ENCODE data around the gene SLC6A13. TPM values are rescaled to one million over a fixed set of nuclear protein-coding genes. Genes with fewer than 3 reads are reported as not detected.

The SLC6A13 gene
- total and polyA plus RNA-seq, 2 of the 13 experiments (the other 11 are each of a cell fraction or from before 2014, with no cell fraction given), result 0.05 to 0.15 TPM

GRCh38 chr12:215116-215515 is 47.5 kb downstream of the SLC6A13 start:
- DNase-seq (ENCODE audit: low spot score) (no peak), ATAC-seq (no peak), FAIRE-seq (no peak)
- Histone ChIP-seq H3K27ac (ENCODE audit: extremely low read length, insufficient read depth, low read length) (no peak overlapping the region), H3K9ac (ENCODE audit: insufficient read depth, low read depth, low read length) (no peak overlapping the region), H3K27me3 (ENCODE audit: control insufficient read depth in 1 of 2, insufficient read depth in 2 of 2, low read length in 2 of 2) (peaks cover 0 to 16% of the 10 kb centered on the region in 2 experiments; a peak in 3 of 5 replicates), H4K20me1 (ENCODE audit: insufficient read depth, low read length) (peaks cover 7% of the 10 kb centered on the region), H3K4me3 (replicated peaks in 1 of 3; ENCODE audit: insufficient read depth in 1 of 3, low read depth in 2 of 3, low read length in 3 of 3) (no peak overlapping the region), H3K9me3 (ENCODE audit: low read length) (no peaks in the 10 kb centered on the region), H2AFZ (ENCODE audit: low read length) (no peak overlapping the region), H3K4me1 (ENCODE audit: insufficient read depth, low read length) (peaks cover 64% of the 10 kb centered on the region), H3K79me2 (ENCODE audit: insufficient read depth, low read length) (no peaks in the 10 kb centered on the region), H3K36me3 (replicated peaks in 1 of 2; ENCODE audit: control insufficient read depth in 1 of 2, insufficient read depth in 2 of 2, low read length in 2 of 2) (no peaks in the 10 kb centered on the region), H3K4me2 (ENCODE audit: low read depth, low read length) (no peak overlapping the region)
- in situ Hi-C loops (cut with HindIII; ENCODE audit: extremely low pct_ligation_motif_present, low pct_unique_long_range_greater_than_20kb) (no loop called here), intact Hi-C loops (cut with micrococcal nuclease; ENCODE audit: unreplicated experiment) (no loop called here)
- CTCF ChIA-PET (ENCODE audit: low intra/inter-chr PET ratio, low total read pairs), result no interaction called here
- POLR2A ChIA-PET, result interaction anchor here (0.7 kb wide), 1 partner anchor 22 kb away, joined by 3 read pairs; no protein-coding TSS in a partner anchor
- BruUV-seq (replicated peaks), result no TSS peak
- 70% methylated on average over 6 of the region's 6 CpGs for WGBS (ENCODE audit: low lambda C conversion rate)
- TF ChIP-seq ZNF33B (CRISPR knock-in tag; IDR thresholded peaks at IDR 0.05), result no peak
- no peak for TF ChIP-seq HOXA9 (CRISPR knock-in tag; IDR thresholded peaks at IDR 0.05; ENCODE audit: borderline replicate concordance)
- no peak for TF ChIP-seq SIX4 (CRISPR knock-in tag; IDR thresholded peaks at IDR 0.05)
- no peak for TF ChIP-seq RARG (CRISPR knock-in tag; IDR thresholded peaks at IDR 0.05; ENCODE audit: low read depth)
- TF ChIP-seq ZNF569 (CRISPR knock-in tag; IDR thresholded peaks at IDR 0.05; ENCODE audit: borderline replicate concordance), result no peak
- no peak for TF ChIP-seq ZBTB38 (CRISPR knock-in tag; IDR thresholded peaks at IDR 0.05)
- no peak for TF ChIP-seq KDM6A (CRISPR knock-in tag; IDR thresholded peaks at IDR 0.05; ENCODE audit: low read depth)
- TF ChIP-seq MLLT10 (CRISPR knock-in tag; IDR thresholded peaks at IDR 0.05), result no peak
- TF ChIP-seq TBX2 (CRISPR knock-in tag; IDR thresholded peaks at IDR 0.05; ENCODE audit: borderline replicate concordance), result no peak
- no peak for TF ChIP-seq HDAC1 (CRISPR knock-in tag; IDR thresholded peaks at IDR 0.05)
- TF ChIP-seq ZNF510 (CRISPR knock-in tag; IDR thresholded peaks at IDR 0.05; ENCODE audit: low read depth), result no peak
- TF ChIP-seq KLF15 (CRISPR knock-in tag; IDR thresholded peaks at IDR 0.05; ENCODE audit: borderline replicate concordance), result no peak
